Cardiac muscle cell (in vitro differentiated cells and primary cell): ENCODE results near the gene DENND2D. TPM values are rescaled to one million over a fixed set of nuclear protein-coding genes. Genes with fewer than 3 reads are reported as not detected.
A peak's percentile ranks its signal among the peaks of the same experiment; 100 is the strongest.
"Not testable (repeated sequence)": the region's sequence is repeated elsewhere in the genome, so short reads cannot be mapped to it uniquely, and the experiment has no call there.

Experiments used
- DNase-seq, 2 donors: peaks; one replicate each; pipeline versions ENCODE4 v3.0.0 to v3.0.0-alpha.2; 2010 to 2017; ENCODE audit warnings: low read depth in 1 of 2, low spot score in 1 of 2
- H3K27ac ChIP-seq: fragments of 200-600 bp; sonication (generic); 2 replicates; pipeline ENCODE4 v1.5.1; 2016
- H3K27me3 ChIP-seq: fragments of 200-600 bp; sonication (generic); 2 replicates; pipeline ENCODE4 v1.6.0; 2016; ENCODE audit warnings: control low read depth
- H3K36me3 ChIP-seq: fragments of 200-600 bp; sonication (generic); 2 replicates; pipeline ENCODE4 v1.5.1; 2016; ENCODE audit warnings: control low read depth
- H3K4me1 ChIP-seq: fragments of 200-600 bp; sonication (generic); 2 replicates; pipeline ENCODE4 v1.8.1; 2017; ENCODE audit warnings: low read depth, mild to moderate bottlenecking, mixed run types
- H3K4me3 ChIP-seq: fragments of 200-600 bp; sonication (generic); 2 replicates; pipeline ENCODE4 v1.5.1; 2016; ENCODE audit warnings: mild to moderate bottlenecking
- H3K9me3 ChIP-seq: fragments of 200-600 bp; sonication (generic); 2 replicates; pipeline ENCODE4 v1.5.1; 2017; ENCODE audit warnings: low read depth, mild to moderate bottlenecking, control low read depth
- CTCF ChIP-seq: IDR thresholded peaks from 2 replicates; pipeline ENCODE4 v1.5.1; 2012; ENCODE audit warnings: low read depth, mild to moderate bottlenecking, low read length
- polyA plus RNA-seq: library from polyadenylated mRNA; unstranded; fragments of >200 nt; fragmentation: Nextera tagmentation; extraction: Ambion mirVana; gene quantifications from 2 replicates; pipeline ENCODE4 v1.2.1, GENCODE V29; 2016
- total RNA-seq: library from RNA; depleted of rRNA; stranded (reverse); fragments of >200 nt; gene quantifications from 2 replicates; pipeline ENCODE4 v1.2.3, GENCODE V29; 2016

DENND2D gene
- total and polyA plus RNA-seq, 2 experiments from 2014 or later, result 0.37 to 1.1 TPM

- no peak overlapping the region for H3K4me3 ChIP-seq
- DNase-seq, result no peak
- peaks cover 13% of the 10 kb centered on the region for H3K4me1 ChIP-seq
- no peaks in the 10 kb centered on the region for H3K27me3 ChIP-seq
- no peak overlapping the region for H3K27ac ChIP-seq
- TF ChIP-seq CTCF, result no peak
- no peaks in the 10 kb centered on the region for H3K36me3 ChIP-seq
- H3K9me3 ChIP-seq, result no peaks in the 10 kb centered on the region
Observed at GRCh38 chr1:111220302-111220890, 19.9 kb upstream of the DENND2D start.

GRCh38 chr1:111219557-111220286 is 19.3 kb upstream of the DENND2D start:
- peak; percentile 39 to 75 for DNase-seq
- no peak overlapping the region for H3K4me3 ChIP-seq

GRCh38 chr1:111218701-111219556 is 18.5 kb upstream of the DENND2D start:
- DNase-seq, result no peak
- H3K9me3 ChIP-seq, result no peaks in the 10 kb centered on the region
- H3K27ac ChIP-seq, result peak overlapping the region; percentile 72
- H3K4me1 ChIP-seq, result peaks cover 20% of the 10 kb centered on the region
- no peaks in the 10 kb centered on the region for H3K36me3 ChIP-seq
- no peaks in the 10 kb centered on the region for H3K27me3 ChIP-seq
- TF ChIP-seq CTCF, result no peak
- H3K4me3 ChIP-seq, result no peak overlapping the region

More at GRCh38 chr1:111219557-111220286, 19.3 kb upstream of the DENND2D start:
- Histone ChIP-seq H3K27ac (peak overlapping the region; percentile 72), H3K9me3 (no peaks in the 10 kb centered on the region), H3K36me3 (no peaks in the 10 kb centered on the region), H3K4me1 (peaks cover 19% of the 10 kb centered on the region), H3K27me3 (no peaks in the 10 kb centered on the region)
- TF ChIP-seq CTCF, result no peak

GRCh38 chr1:111217183-111217910 is 16.9 kb upstream of the DENND2D start:
- no peak for DNase-seq
- Histone ChIP-seq H3K4me3 (no peak overlapping the region), H3K4me1 (peaks cover 20% of the 10 kb centered on the region), H3K27me3 (no peaks in the 10 kb centered on the region), H3K9me3 (no peaks in the 10 kb centered on the region), H3K36me3 (no peaks in the 10 kb centered on the region), H3K27ac (no peak overlapping the region)
- TF ChIP-seq CTCF, result no peak

GRCh38 chr1:111216751-111217150 is 16.3 kb upstream of the DENND2D start:
- Histone ChIP-seq H3K36me3 (no peaks in the 10 kb centered on the region), H3K27me3 (no peaks in the 10 kb centered on the region), H3K27ac (no peak overlapping the region), H3K4me3 (no peak overlapping the region), H3K9me3 (no peaks in the 10 kb centered on the region), H3K4me1 (peaks cover 20% of the 10 kb centered on the region)
- no peak for DNase-seq
- no peak for TF ChIP-seq CTCF

- not testable (repeated sequence) for DNase-seq, H3K36me3 ChIP-seq, H3K9me3 ChIP-seq, H3K27me3 ChIP-seq, H3K4me3 ChIP-seq, H3K27ac ChIP-seq
- H3K4me1 ChIP-seq, result peaks cover 20% of the 10 kb centered on the region
Observed at GRCh38 chr1:111215285-111215684, 14.8 kb upstream of the DENND2D start.
